SK-N-SH treated with all-trans-retinoic acid at 6 μM for 48 hours (cell line): ENCODE data around the gene RHO.

Experiments
- ATAC-seq: fragments of 200-7000 bp; cut with Tn5 transposase; 3 replicates; pipeline ENCODE4 v1.9.1; 2020; ENCODE audit warnings: mild to moderate bottlenecking, moderate library complexity
- ARNTL ChIP-seq: fragments of 450-650 bp; formaldehyde crosslinking; IDR thresholded peaks from 2 replicates; pipeline ENCODE4 v1.5.0; 2020; ENCODE audit warnings: low read depth, mild to moderate bottlenecking, moderate library complexity, borderline replicate concordance
- BACH2 ChIP-seq: fragments of 250-450 bp; sonication (Bioruptor Pico); IDR thresholded peaks from 2 replicates; pipeline ENCODE4 v1.9.0; 2021; ENCODE audit warnings: mild to moderate bottlenecking, borderline replicate concordance
- CSDC2 ChIP-seq: fragments of 250-450 bp; sonication (Bioruptor Pico); IDR thresholded peaks from 2 replicates; pipeline ENCODE4 v1.5.0; 2020; ENCODE audit warnings: mild to moderate bottlenecking, moderate library complexity
- ESRRG ChIP-seq: fragments of 250-450 bp; sonication (Bioruptor Pico); IDR thresholded peaks from 2 replicates; pipeline ENCODE4 v1.6.1; 2021; ENCODE audit warnings: mild to moderate bottlenecking
- GLIS3 ChIP-seq: fragments of 250-450 bp; sonication (Bioruptor Pico); IDR thresholded peaks from 2 replicates; pipeline ENCODE4 v1.5.0; 2020; ENCODE audit warnings: mild to moderate bottlenecking, moderate library complexity
- OSR1 ChIP-seq: fragments of 250-450 bp; sonication (Bioruptor Pico); IDR thresholded peaks from 2 replicates; pipeline ENCODE4 v1.8.0; 2022; ENCODE audit warnings: moderate library complexity, mild to moderate bottlenecking, inconsistent platforms
- PATZ1 ChIP-seq: fragments of 250-450 bp; sonication (Bioruptor Pico); IDR thresholded peaks from 2 replicates; pipeline ENCODE4 v1.8.0; 2020; ENCODE audit warnings: mild to moderate bottlenecking, moderate library complexity, borderline replicate concordance
- POU6F1 ChIP-seq: fragments of 250-450 bp; sonication (Bioruptor Pico); IDR thresholded peaks from 2 replicates; pipeline ENCODE4 v1.8.0; 2021; ENCODE audit warnings: low read depth, mild to moderate bottlenecking, moderate library complexity, borderline replicate concordance
- PPARA ChIP-seq: fragments of 250-450 bp; sonication (Bioruptor Pico); IDR thresholded peaks from 2 replicates; pipeline ENCODE4 v1.5.0; 2020; ENCODE audit warnings: mild to moderate bottlenecking, borderline replicate concordance
- RARB ChIP-seq: fragments of 250-450 bp; sonication (Bioruptor Pico); IDR thresholded peaks from 2 replicates; pipeline ENCODE4 v1.8.0; 2021; ENCODE audit warnings: mild to moderate bottlenecking, moderate library complexity
- SNAI2 ChIP-seq: fragments of 250-450 bp; sonication (Bioruptor Pico); IDR thresholded peaks from 2 replicates; pipeline ENCODE4 v1.5.0; 2020; ENCODE audit warnings: mild to moderate bottlenecking, moderate library complexity
- TCF4 ChIP-seq: fragments of 250-450 bp; sonication (Bioruptor Pico); IDR thresholded peaks from 2 replicates; pipeline ENCODE4 v1.8.0; 2021; ENCODE audit warnings: mild to moderate bottlenecking, moderate library complexity, borderline replicate concordance
- TOX ChIP-seq: fragments of 250-450 bp; sonication (Bioruptor Pico); IDR thresholded peaks from 2 replicates; pipeline ENCODE4 v1.8.0; 2021; ENCODE audit warnings: mild to moderate bottlenecking, moderate library complexity, borderline replicate concordance
- TSHZ2 ChIP-seq: fragments of 250-450 bp; sonication (Bioruptor Pico); IDR thresholded peaks from 2 replicates; pipeline ENCODE4 v1.5.0; 2020; ENCODE audit warnings: mild to moderate bottlenecking, moderate library complexity
- ZC3H10 ChIP-seq: fragments of 250-450 bp; sonication (Bioruptor Pico); IDR thresholded peaks from 2 replicates; pipeline ENCODE4 v1.5.1; 2021; ENCODE audit warnings: mild to moderate bottlenecking, moderate library complexity
- ZFP3 ChIP-seq: fragments of 250-450 bp; sonication (Bioruptor Pico); IDR thresholded peaks from 2 replicates; pipeline ENCODE4 v1.5.0; 2020; ENCODE audit warnings: mild to moderate bottlenecking, moderate library complexity
- ZFP30 ChIP-seq: fragments of 450-650 bp; formaldehyde crosslinking; IDR thresholded peaks from 2 replicates; pipeline ENCODE4 v1.5.0; 2022; ENCODE audit warnings: mild to moderate bottlenecking, moderate library complexity
- ZNF565 ChIP-seq: fragments of 450-650 bp; formaldehyde crosslinking; conservative IDR thresholded peaks from 2 replicates; pipeline ENCODE4 v1.5.0; 2020; ENCODE audit warnings: low read depth, mild to moderate bottlenecking, moderate library complexity
- ZNF70 ChIP-seq: fragments of 450-650 bp; formaldehyde crosslinking; IDR thresholded peaks from 2 replicates; pipeline ENCODE4 v1.5.0; 2020; ENCODE audit warnings: mild to moderate bottlenecking, moderate library complexity
- ZNF8 ChIP-seq: fragments of 450-650 bp; formaldehyde crosslinking; IDR thresholded peaks from 2 replicates; pipeline ENCODE4 v1.5.0; 2020; ENCODE audit warnings: mild to moderate bottlenecking, moderate library complexity

Gene RHO

GRCh38 chr3:129525341-129525968, 3.0 kb upstream of the RHO start:
- peak; percentile 13; the same call in 1 of the 3 replicates for ATAC-seq

GRCh38 chr3:129526121-129526900, 2.1 kb upstream of the RHO start:
- ATAC-seq = no peak
- TF ChIP-seq CSDC2 (CRISPR knock-in tag) = no peak
- no peak for TF ChIP-seq PATZ1 (CRISPR knock-in tag)
- TF ChIP-seq GLIS3 (CRISPR knock-in tag) = no peak
- no peak for TF ChIP-seq ESRRG (CRISPR knock-in tag)
- TF ChIP-seq ZNF565 (CRISPR knock-in tag) = no peak
- no peak for TF ChIP-seq RARB (CRISPR knock-in tag)
- TF ChIP-seq PPARA (CRISPR knock-in tag) = no peak
- no peak for TF ChIP-seq ZNF70 (CRISPR knock-in tag)
- no peak for TF ChIP-seq TCF4

More at GRCh38 chr3:129525341-129525968, 3.0 kb upstream of the RHO start:
- TF ChIP-seq SNAI2 (CRISPR knock-in tag) = no peak
- TF ChIP-seq, all 23 proteins: peak for 0

- ATAC-seq = no peak
- TF ChIP-seq ZNF565 (CRISPR knock-in tag) (no peak), TOX (no peak), ZFP30 (CRISPR knock-in tag) (no peak), GLIS3 (CRISPR knock-in tag) (no peak), BACH2 (CRISPR knock-in tag) (no peak), RARB (CRISPR knock-in tag) (no peak), ESRRG (CRISPR knock-in tag) (no peak), ZNF8 (CRISPR knock-in tag) (no peak), ARNTL (CRISPR knock-in tag) (no peak), ZC3H10 (no peak)
- TF ChIP-seq, all 23 proteins: peak for 0
Observed at GRCh38 chr3:129527262-129527661, 1.2 kb upstream of the RHO start.

GRCh38 chr3:129529436-129530210, 1.2 kb downstream of the RHO start:
- no peak for ATAC-seq
- TF ChIP-seq POU6F1 (no peak), ZNF565 (CRISPR knock-in tag) (no peak), TCF4 (no peak), ZFP30 (CRISPR knock-in tag) (no peak), OSR1 (CRISPR knock-in tag) (no peak), GLIS3 (CRISPR knock-in tag) (no peak)

GRCh38 chr3:129530251-129530791, 1.9 kb downstream of the RHO start:
- ATAC-seq = no peak
- TF ChIP-seq ZNF70 (CRISPR knock-in tag) = no peak
- TF ChIP-seq ZFP3 (CRISPR knock-in tag) = no peak
- TF ChIP-seq PPARA (CRISPR knock-in tag) = no peak

GRCh38 chr3:129530821-129531220, 2.4 kb downstream of the RHO start:
- ATAC-seq = no peak
- TF ChIP-seq TSHZ2 (CRISPR knock-in tag) (no peak), BACH2 (CRISPR knock-in tag) (no peak), GLIS3 (CRISPR knock-in tag) (no peak), ESRRG (CRISPR knock-in tag) (no peak)
